Tibial nerve (tissue), 4 donors: ENCODE data around the gene JAZF1. TPM values are rescaled to one million over a fixed set of nuclear protein-coding genes. Genes with fewer than 3 reads are reported as not detected.

Experiments
- DNase-seq, 2 donors: peaks; one replicate each; pipeline ENCODE4 v3.0.0-alpha.2; 2019; ENCODE audit warnings: low spot score in 2 of 2
- H3K27ac ChIP-seq, 4 donors: fragments of 200-600 bp; sonication (generic) in 3 of 4; one replicate each; pipeline ENCODE4 v1.5.1; 2017 to 2019; ENCODE audit warnings: mild to moderate bottlenecking in 1 of 4
- H3K27me3 ChIP-seq, 2 donors: fragments of 200-600 bp; sonication (generic) in 1 of 2; one replicate each; pipeline versions ENCODE4 v1.5.1 to v1.6.0; 2017 to 2019
- H3K36me3 ChIP-seq, 3 donors: fragments of 200-600 bp; sonication (generic); one replicate each; pipeline ENCODE4 v1.5.1; 2018 to 2019
- H3K4me1 ChIP-seq, 4 donors: fragments of 200-600 bp; sonication (generic) in 3 of 4; one replicate each; pipeline ENCODE4 v1.5.1; 2017 to 2019
- H3K4me3 ChIP-seq, 4 donors: fragments of 200-600 bp; sonication (generic) in 3 of 4; one replicate each; pipeline ENCODE4 v1.5.1; 2017 to 2019; ENCODE audit warnings: mild to moderate bottlenecking in 1 of 4, moderate library complexity in 1 of 4
- H3K9me3 ChIP-seq, 4 donors: fragments of 200-600 bp; sonication (generic) in 3 of 4; one replicate each; pipeline ENCODE4 v1.5.1; 2017 to 2019
- CTCF ChIP-seq, 5 experiments: fragments of 200-600 bp in 3 of 5; fragments of 450-650 bp in 2 of 5; sonication (generic) in 3 of 5; IDR thresholded peaks; one replicate each; pipeline ENCODE4 v1.5.1; 2016 to 2019; ENCODE audit warnings: antibody characterized with exemption in 5 of 5, mild to moderate bottlenecking in 3 of 5, moderate library complexity in 2 of 5
- EP300 ChIP-seq, 2 donors: sonication (generic); formaldehyde crosslinking; IDR thresholded peaks; one replicate each; pipeline ENCODE4 v1.6.1; 2017; ENCODE audit warnings: antibody characterized with exemption in 2 of 2, mild to moderate bottlenecking in 1 of 2
- POLR2A ChIP-seq, 2 donors: fragments of 450-650 bp; IDR thresholded peaks; one replicate each; pipeline ENCODE4 v1.6.1; 2017; ENCODE audit warnings: antibody characterized with exemption in 2 of 2, mild to moderate bottlenecking in 2 of 2, moderate library complexity in 2 of 2
- WGBS, 2 donors: methylation state at CpG; one replicate each; pipeline ENCODE4 v1.1.5; 2018; 5-methylcytosine and 5-hydroxymethylcytosine counted together
- total RNA-seq, 4 donors: library from RNA; depleted of rRNA; stranded (reverse); fragments of >200 nt; gene quantifications; one replicate each; pipeline ENCODE4 v1.1.0, GENCODE V29; 2016

JAZF1 gene
- total RNA-seq, 4 donors from 2014 or later, result 6.9 to 17.5 (median 10.7) TPM

GRCh38 chr7:27802999-27803398 is 377.6 kb downstream of the JAZF1 start:
- Histone ChIP-seq H3K4me1 (peaks cover 0 to 8% (median 0%) of the 10 kb centered on the region in 4 donors), H3K9me3 (no peaks in the 10 kb centered on the region), H3K27me3 (no peaks in the 10 kb centered on the region), H3K36me3 (peaks cover 0 to 6% (median 0%) of the 10 kb centered on the region in 3 donors), H3K27ac (peak overlapping the region in 1 of 4 donors; percentile 65), H3K4me3 (no peak overlapping the region)
- WGBS, 2 donors, result 62% methylated on average over 2 of the region's 2 CpGs
- peak in 1 of 2 donors; percentile 60 for TF ChIP-seq EP300 (IDR thresholded peaks at IDR 0.05)
- TF ChIP-seq POLR2A (IDR thresholded peaks at IDR 0.05), result no peak
- DNase-seq, result no peak

DNA sequence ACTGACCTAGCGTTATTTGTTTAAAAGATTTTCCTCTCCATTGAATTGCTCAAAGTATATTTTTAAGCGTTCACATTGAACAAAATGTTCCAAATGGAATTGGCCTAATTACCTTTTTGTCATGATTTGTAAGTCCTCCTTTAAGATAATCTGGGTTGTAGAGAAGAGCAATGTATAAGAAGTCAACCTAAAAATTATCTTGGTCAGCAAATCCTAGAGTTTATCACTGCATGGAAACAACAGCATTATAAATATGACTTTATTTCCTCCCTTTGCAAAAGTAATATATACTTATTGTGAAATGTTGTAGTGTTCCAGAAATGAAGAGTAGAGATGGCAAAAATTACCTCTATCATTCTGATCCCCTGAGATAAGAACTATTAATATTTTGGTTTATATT is 381.4 kb downstream of the JAZF1 start:
- Histone ChIP-seq H3K4me3 (no peak overlapping the region), H3K4me1 (peaks cover 0 to 8% (median 0%) of the 10 kb centered on the region in 4 donors), H3K9me3 (no peaks in the 10 kb centered on the region), H3K27me3 (no peaks in the 10 kb centered on the region), H3K36me3 (peaks cover 0 to 37% (median 0%) of the 10 kb centered on the region in 3 donors), H3K27ac (no peak overlapping the region)
- TF ChIP-seq EP300 (IDR thresholded peaks at IDR 0.05) (no peak), POLR2A (IDR thresholded peaks at IDR 0.05) (no peak), CTCF (IDR thresholded peaks at IDR 0.05) (no peak)
- 93 to 94% methylated on average over 2 of the region's 2 CpGs for WGBS, 2 donors
- DNase-seq, result no peak

DNA sequence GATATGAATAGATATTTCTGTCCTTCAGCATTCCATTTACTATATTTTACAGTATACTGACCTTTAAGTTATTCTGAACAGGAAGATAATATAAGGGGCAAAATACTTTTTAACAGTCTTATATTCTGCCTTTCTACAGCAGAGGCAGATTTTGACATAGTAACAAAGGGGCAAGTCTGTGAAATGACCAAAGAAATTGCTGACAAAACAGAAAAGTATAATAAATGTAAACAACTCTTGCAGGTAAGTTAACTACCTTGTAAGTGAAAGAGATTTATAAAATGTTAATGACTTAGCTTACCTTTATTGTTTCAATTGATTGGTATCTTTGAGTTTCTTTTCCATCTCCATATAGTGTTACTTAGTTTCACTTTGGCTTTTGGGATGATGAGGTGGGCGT is 384.6 kb downstream of the JAZF1 start:
- peaks cover 0 to 62% (median 0%) of the 10 kb centered on the region in 3 donors for H3K36me3 ChIP-seq
- no peaks in the 10 kb centered on the region for H3K9me3 ChIP-seq
- WGBS, 2 donors, result 98 to 100% methylated on average over 1 of the region's 1 CpG
- no peak for DNase-seq
- no peaks in the 10 kb centered on the region for H3K27me3 ChIP-seq
- H3K4me1 ChIP-seq, result no peaks in the 10 kb centered on the region
- H3K27ac ChIP-seq, result no peak overlapping the region
- no peak overlapping the region for H3K4me3 ChIP-seq
- TF ChIP-seq CTCF (IDR thresholded peaks at IDR 0.05) (no peak), EP300 (IDR thresholded peaks at IDR 0.05) (no peak), POLR2A (IDR thresholded peaks at IDR 0.05) (no peak)

DNA sequence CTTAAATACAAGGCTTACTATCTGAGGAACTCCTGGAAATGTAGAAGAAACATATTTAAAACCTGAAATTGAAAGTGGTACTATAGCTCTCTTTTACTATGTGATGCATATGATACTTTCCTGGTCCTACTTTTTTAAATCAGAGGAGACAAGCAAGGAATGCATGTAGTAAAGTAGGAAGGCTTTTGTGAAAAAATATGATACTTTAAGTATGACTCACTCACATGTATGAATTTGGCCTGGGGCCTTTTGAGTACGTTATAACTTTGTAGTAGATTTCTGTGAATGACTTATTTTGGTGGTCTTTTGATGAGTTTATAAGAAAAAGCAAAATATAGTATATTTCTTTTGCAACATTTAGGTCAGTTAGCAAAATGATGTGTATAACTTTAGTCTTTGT is 386.8 kb downstream of the JAZF1 start:
- H3K27ac ChIP-seq, result no peak overlapping the region
- 33 to 40% methylated on average over 1 of the region's 1 CpG for WGBS, 2 donors
- peaks cover 0 to 62% (median 0%) of the 10 kb centered on the region in 3 donors for H3K36me3 ChIP-seq

DNA sequence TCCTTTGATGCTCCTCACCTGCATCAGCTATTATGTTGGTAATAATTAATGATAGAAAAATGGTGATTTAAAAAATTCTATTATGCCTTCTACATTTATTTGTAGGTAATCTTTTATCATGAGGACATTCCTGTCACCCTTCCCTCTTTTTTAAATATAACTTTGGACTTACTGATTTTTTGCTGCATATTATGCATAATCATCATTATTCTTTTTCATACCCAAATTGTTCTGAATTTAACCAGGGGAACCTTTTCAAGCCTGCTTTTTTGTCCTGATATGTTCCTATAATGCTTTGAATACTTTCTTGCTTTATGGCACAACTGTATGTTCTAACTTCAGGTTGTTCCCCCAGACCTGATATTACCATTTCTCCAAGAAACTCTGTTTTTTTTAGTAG is 392.2 kb downstream of the JAZF1 start:
- TF ChIP-seq EP300 (IDR thresholded peaks at IDR 0.05) (no peak), CTCF (IDR thresholded peaks at IDR 0.05) (no peak), POLR2A (IDR thresholded peaks at IDR 0.05) (no peak)
- Histone ChIP-seq H3K36me3 (peaks cover 0 to 48% (median 0%) of the 10 kb centered on the region in 3 donors), H3K4me1 (peaks cover 0 to 3% (median 0%) of the 10 kb centered on the region in 4 donors), H3K9me3 (no peaks in the 10 kb centered on the region), H3K27ac (no peak overlapping the region), H3K27me3 (no peaks in the 10 kb centered on the region), H3K4me3 (no peak overlapping the region)
- no peak for DNase-seq

More for the DNA sequence above, 386.8 kb downstream of the JAZF1 start:
- TF ChIP-seq POLR2A (IDR thresholded peaks at IDR 0.05), result no peak
- no peak for TF ChIP-seq EP300 (IDR thresholded peaks at IDR 0.05)
- no peak for TF ChIP-seq CTCF (IDR thresholded peaks at IDR 0.05)
- Histone ChIP-seq H3K9me3 (no peaks in the 10 kb centered on the region), H3K4me1 (no peaks in the 10 kb centered on the region), H3K4me3 (no peak overlapping the region), H3K27me3 (no peaks in the 10 kb centered on the region)
- no peak for DNase-seq
